ENCODE results near the gene GOLT1A.
A peak's percentile ranks its signal among the peaks of the same experiment; 100 is the strongest.

GOLT1A gene, protein sequence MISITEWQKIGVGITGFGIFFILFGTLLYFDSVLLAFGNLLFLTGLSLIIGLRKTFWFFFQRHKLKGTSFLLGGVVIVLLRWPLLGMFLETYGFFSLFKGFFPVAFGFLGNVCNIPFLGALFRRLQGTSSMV

DNA sequence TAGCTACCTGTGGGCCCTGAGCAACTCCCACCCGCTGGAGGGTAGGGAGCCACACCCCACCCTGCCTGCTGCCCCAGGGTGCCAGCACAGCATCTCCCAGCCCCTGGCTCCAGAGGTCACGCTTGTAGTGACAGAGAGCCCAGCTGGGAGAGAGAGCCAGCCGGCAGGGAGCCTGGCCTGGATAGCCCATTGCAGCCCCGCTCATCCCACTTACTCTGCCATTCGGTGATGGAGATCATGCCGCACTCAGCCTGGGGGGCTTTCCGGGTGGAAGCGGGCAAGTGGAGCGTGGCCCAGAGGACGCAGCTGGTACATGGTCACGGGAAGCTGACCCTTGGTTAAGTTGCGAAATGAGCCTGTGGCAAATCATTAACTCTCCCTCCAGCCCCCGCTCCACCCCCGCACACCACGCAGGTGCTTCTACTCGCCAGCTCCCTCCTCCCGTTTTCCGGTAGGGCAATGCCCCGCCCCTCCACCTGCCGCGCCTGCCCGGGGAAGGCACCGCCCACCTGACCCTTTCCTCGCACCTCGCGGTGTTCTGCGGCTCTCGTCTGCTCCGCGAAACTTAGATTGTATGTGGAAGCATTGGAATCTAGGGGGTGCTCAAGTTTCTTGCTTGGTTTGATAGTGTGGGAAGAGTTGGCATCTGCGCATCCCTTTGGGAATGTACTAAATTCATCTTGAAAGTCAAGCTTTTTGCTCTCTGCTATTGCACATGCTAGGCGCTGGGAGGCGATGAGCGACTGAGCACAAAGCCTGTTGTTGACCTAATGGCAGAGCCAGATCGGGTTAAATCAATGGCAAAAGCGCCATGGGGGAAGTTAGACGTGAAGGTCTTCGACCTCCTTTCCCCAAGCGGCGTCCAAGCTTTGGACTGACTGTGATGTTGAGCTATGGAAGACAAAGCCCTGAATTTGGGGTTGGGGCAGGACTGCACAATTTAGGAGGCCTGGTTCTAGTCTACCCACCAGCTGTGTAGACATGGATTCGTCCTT is at the start of gene GOLT1A:
Gene GOLT1A (minus strand): TSS at position 321 of the 995 bp plus-strand sequence. CDS start 82 bp downstream, at position 239.
- peak; percentile 57 for DNase-seq

DNA sequence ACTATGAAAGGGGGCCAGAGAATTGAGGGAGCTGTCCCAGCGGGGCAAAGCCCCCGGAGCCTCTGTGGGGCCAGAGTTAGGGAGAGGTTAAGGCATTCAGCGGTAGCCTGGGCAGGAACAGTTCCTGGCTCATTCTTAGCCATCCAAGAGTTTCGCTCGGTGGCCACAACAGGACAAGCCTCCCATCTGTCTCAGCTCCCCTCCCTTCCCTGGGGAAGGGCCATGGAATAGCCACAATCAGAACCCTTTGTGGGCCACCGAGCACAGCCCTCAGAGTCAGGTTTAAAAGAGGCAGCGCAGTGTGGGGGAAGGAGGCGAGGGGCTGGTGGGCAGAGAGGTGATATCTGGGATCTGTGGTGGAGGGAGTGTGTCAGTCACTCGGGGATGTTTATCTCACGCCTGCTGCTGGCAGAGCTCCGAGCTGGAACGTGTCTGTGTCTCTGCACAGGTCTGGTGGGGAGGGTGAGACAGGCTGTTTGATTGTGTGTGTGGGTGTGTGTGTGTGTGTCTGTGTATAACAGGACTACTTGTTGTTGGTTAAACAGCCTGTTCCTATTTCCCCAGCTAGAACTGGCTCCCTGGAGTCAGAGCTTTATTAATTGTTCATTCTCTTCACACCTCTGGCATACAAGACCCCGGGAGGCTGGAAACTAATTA is 49.6 kb upstream of the GOLT1A start:
- no peak for DNase-seq

DNA sequence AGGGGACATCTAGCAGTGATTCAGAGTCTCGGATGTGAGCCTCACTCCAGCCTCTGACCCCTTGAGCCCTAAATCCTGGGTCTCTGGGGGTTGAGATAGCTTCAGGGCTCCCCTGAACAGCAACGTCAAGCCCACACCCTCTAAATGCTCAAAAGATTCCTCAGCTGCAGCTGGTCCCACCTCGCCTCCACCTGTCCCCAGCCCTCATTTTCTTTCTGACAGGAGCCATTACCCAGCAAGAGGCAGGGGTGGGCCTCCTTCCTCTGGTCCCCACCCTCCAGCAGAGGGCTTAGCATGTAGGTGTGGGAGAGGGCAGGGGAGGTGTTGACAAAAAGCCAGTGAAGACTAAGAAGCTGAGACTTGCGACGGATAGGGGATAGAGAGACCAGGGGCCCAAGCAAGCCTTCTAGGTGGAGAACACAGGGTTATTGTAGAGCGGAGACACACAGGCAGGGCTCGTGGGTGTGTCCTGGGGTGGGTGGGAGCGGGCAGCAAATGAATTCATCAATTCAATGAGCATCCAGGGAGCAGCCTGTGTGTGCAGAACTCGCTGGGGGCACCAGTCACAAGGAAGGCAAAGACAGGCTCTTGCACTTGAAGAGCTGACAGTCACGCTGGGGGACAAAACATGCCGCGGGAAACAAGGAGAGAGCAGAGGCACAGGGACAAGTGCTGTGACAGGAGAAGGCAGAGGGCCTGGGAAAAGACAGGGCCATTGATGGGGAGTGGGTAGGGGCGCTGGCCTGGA is 48.9 kb upstream of the GOLT1A start:
- DNase-seq: no peak

DNA sequence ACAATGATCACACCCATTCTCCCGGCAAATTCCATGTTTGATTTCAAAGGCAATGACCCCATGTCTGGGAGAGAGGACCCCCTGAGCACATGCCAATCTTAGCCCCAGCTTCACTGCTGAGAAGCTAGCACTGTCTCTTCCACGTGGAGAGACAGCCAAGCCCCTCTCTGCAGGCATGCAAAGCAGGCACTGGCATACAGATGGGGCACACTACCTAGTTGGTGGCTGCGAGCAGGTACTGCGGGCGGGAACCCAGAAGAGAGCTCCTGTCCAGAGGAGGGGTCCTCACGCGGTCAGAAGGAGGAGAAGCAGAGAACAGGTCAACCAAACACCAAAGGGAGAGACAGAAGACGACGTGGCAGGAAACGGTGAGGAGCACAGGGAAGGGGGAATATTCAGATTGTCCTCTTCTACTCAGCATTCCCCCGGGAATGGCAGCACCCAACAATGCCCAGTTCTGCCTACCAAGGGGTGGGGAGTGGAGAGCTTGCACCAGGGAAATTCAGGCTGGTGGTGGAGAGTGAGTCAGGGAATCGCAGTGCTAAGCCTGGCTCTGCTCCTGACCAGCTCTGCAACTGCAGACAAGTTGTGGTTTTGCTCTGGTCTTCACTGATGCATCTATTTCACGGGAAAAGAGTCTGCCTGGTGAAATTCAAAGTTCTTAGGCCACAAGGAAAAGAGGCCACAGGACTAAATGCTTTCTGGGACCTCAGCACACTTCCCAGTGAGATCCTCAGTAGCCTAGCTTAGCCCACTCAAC is 48.1 kb upstream of the GOLT1A start:
- DNase-seq: no peak

DNA sequence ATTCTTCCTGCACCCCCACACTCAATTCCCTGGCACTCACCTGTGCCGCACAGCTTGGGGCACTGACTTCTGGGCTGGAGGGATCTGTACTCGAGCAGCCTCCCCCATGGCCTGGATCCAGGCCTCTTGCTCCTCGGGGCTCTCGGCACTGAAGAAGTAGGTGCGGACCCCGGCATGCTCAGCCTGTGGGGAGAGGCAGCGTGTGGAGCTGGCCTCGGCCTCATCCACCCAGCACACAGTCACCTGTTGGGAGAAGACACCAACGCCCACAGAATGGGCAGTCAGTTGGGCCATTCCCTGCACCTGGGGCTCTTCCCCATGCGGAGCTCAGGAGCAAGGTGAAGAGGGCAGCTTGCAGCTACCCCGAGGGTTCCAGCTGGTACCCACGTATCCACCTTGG is 47.5 kb upstream of the GOLT1A start:
- DNase-seq: no peak

DNA sequence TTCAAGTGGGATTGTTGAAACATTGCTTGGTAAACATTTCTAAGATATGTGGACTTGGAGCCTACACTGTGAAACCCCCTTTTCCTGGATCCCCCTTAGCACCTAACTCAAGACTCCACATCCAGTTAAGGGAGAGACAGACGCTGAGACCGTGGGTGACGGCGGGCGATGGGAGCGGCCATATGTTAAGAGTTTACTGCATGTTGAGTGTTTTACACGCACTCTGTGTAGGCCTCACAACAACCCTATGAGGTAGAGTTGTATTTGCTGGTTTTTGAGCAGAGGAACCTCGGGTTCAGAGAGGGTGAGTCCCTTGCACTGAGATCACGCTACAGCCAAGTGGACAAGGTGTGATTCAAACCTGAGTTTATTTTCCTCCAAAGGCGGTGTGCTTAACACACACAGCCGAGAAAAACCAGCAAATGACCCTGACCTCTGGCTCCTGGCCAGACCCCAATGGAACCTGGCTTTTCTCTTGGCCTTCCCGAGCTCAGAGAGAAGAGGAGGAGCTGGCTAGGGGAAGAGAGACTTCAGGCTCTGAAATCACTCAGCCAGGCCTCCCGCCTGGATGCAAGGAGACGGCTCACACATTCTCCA is 46.9 kb upstream of the GOLT1A start:
- no peak for DNase-seq

DNA sequence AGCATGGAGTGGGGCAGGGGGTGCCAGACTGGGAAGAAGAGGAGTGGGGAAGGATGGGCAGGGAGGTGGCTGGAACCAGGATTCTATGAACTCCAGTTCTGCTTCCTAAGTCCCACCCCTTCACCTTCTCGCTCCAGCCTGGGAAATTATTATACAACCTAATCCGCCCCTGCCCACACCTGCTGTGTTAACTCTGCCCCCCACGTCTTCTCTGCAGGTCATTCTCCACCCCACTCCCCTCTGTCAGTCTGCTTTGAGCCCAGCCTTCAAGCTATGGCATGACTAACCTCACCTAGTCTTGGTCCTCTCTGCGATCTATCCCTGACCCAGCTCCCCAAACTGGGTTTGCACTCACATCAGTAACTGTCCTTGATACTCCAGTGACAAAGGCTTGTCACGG is 46.0 kb upstream of the GOLT1A start:
- no peak for DNase-seq

DNA sequence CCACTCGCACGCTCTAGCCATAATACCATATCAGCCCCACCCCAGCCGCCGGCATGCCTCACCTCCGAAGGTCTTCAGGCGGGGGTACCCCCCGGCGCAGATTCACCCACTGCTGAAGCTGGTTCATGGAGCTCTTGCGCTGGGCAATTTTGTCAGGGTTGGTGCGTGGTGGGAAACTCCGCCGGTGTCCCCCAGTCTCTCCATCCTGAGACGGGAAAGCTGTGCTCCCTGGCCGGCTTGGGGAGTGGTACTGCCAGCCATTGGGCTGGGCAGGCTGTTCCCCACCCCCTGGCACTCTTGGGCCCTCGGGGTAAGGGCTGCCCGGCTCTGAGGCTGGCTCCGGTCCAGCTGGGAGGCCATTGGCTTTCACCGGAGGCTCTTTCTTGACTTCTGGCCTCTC is 45.4 kb upstream of the GOLT1A start:
- DNase-seq: no peak

DNA sequence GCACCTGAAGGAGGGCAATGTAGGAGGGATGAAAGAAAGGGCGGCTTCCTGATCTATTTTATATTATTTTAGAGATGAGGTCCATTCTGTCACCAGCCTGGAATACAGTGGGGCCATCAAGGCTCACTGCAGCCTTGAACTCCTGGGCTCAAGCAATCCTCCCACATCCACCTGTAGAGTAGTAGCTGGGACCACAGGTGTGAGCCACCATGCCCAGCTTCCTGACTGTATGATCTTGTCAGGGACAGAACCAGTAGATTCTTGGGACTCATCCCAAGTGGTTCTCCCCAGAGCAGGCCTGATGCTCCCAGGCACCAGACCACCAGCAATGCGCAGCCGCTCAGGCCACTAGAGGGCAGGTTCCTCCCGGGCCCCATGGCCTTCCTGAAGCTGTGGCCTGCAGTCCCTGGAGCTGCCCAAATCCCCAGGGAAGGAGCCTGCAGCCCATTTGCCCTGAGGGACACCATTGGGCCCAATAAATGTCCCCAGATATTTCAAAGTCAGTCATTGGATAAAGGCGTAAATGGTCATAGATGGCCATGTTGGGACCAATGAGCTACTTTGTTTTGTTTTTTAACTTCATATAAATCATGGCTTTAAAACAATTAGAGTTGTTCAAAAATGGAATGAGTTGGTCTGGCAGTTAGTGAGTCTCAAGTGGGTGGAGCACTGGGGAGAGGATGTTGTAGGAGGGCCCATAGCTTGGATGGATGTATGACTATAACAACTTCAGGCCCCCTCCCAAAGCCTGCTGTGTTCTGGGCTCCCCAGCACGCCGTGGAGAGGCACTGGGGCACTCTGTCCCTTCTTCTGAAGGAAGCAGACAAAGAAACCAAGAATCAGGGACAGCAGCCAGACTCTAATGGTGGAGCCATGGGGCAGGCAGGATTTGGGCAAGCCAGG is 44.7 kb upstream of the GOLT1A start:
- DNase-seq: no peak

DNA sequence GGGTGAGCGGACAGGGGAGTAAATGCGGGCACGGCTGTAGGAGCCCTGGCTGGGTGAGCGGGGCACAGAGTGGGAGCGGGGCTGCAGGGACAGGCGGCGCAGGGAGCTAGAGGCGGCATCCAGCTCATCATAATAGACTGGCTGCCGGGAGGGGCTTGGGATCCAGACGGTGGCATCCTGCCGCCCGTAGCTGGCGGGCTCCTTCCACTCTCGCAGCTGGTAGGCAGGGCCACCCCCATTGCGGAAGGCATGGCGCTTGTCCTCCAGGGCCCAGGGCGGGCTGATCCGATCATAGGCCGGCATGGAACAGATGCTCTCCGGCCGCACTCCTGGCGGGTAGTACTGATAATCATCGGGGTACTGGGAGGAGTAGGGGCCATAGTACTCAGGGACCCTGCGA is 43.7 kb upstream of the GOLT1A start:
- no peak for DNase-seq

DNA sequence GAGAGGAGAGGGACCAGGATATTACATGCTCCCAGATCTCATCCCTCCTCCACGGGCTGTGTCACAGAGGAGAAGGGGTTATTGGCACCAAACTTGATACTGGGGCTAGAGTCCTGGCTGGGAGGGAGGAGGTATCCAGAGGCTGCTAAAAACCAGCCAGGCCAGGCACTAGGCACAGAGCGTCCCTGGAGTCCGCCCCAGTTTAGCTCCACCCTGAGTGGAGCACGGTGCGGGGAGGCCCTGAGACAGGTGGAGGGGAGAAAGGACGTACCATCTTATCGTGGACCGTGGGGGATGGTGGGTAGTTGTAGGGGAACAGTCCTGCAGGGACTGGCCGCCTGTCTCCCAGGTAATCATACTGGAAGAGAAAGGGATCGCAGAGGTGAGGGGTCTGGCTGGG is 42.7 kb upstream of the GOLT1A start:
- DNase-seq: no peak

DNA sequence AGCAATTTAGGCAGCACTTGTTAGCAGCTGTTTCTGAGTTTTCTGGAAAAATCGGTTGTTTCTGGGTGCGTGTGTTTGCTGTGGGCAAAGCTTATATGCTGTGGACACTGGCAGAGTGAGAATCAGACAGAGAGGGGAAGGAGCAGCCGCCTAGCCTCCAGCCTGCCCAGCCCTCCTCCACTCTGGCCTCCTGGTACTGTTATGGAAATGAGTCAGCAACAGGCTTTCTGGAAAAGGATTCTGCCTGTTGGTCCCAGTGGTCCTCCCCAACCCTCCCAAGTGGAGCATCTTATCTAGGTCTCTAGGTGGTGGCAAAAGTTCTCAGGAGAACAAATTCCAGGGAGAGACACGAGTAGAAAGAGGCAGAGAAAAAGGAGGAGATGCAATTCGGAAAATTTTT is 42.2 kb upstream of the GOLT1A start:
- no peak for DNase-seq

DNA sequence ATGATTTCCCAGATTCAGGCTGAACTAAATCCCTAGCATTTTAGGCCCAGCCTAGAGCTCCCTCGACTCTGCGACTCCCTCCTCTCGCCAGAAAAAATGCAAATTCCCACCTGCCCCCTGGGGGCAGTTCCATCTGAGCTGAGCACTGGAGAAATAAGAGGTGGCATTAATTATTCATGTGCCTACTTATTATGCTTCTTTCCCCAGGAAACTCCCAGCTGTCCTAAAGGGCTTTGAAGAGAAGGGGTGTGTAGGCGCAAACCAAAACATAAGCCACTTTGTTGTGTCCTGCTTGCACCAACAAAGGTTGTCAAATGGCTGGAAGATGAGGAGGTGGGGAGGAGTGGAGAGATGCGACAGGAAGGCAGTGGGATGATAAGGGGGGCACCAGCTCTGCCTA is 41.4 kb upstream of the GOLT1A start:
- DNase-seq: no peak

DNA sequence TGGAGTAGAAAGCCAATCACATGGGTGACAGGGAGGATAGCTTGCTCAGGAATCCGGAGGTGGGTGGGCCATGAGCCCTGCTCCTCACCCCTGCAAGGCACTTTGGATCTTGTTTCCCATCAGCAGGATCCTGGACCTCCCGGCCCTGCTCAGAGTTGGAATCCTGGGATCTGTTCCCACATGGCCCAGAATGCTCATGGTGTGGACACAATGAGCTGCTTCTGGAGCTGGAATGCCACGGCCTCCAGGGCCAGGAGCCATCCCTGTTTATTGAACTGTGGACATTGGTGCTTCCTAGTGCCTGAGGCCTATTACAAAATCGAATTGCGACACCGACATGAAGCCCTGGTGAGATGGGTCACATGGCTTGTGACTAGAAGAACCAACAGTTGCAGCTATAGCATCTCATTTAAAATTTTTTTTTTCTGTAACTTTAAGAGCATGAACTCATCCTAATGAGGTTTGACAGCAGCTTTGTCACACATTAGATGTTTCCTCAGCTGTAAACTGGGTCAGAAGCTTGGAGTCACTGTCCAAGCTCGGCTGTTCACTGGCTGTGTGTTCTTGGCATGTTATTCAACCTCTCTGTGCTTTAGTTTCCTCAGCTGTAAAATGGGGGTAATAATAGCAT is 40.4 kb upstream of the GOLT1A start:
- no peak for DNase-seq

DNA sequence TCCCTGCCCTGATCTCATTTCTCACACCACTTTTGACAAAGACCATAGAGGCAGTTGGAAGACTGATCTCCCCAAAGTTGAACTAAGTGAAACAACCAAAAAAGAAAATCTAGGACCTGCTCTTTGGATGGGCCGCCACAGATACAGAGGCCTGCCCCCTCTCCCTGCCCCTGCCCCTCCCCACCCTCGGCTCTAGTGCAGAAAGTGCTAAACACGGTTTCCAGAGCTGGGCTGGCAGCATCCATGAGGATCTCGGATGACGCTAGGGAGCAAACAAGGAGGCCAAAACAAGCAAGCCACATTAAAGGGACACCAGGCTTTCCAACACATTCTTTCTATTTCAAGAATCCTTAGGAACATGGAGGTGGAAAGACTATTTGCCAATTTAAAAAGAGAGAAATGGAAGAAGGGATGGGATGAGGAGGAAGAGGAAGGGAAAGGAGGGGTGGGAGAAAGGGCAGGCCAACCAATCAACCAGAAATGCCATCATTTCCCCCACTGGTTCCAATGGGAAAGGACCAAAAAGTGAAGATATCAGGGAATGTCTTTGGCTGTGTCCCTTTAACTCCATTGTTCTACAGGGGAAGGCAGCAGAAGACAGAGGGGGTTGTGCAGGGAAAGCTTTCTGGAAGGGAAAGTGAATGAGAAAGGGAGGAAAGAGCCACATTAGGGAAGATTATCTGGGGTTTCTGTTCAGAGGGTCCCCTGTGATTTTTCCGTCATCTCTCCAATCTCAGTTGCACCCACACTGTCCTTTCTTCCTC is 38.3 kb upstream of the GOLT1A start:
- no peak for DNase-seq

DNA sequence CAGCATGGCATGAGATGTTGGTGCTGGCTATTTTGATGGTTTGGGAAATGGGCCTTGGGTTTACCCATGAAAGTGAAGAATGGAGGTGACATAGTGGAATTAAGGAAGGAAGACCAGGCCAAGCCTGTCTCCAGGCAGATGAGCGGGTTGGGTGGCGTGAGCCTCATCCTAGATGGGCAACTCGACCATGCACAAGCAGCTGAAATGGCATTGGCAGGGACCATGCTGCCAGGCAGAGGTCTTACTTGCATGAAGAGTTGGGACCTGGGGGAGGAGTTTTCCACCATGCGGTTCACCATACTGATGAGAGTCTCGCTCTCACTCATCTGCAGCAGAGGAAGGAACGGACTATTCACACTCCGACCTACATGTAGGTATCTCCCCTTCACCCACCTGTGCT is 37.5 kb upstream of the GOLT1A start:
- DNase-seq: no peak

DNA sequence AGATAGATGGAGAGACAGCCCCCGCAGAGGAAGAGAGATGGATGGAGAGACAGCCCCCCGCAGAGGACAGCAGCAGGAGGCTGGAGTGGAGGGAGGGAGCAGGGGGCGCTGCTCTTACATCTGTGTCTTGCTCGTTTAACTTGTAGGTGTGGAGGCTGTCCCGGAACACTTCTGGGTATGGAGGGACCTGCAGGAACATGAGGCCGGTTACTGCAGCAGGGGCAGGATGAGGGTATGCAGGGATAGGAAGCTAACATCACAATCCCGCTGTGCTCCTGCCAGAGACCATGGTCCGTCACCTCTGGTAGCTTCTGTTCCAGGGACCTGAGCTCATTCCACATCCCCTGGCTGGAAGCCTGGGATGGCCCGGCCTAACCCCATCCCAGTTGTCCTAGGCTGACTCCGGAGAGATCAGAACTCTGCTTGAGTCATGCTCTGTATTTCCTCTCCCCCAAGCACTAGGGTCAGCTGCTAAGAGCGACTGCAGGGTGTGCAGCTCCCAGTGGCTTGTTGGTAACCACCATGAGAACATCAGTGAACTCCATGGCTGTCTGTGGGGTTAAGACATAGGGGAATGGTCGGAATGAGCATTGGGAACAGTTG is 36.7 kb upstream of the GOLT1A start:
- no peak for DNase-seq

DNA sequence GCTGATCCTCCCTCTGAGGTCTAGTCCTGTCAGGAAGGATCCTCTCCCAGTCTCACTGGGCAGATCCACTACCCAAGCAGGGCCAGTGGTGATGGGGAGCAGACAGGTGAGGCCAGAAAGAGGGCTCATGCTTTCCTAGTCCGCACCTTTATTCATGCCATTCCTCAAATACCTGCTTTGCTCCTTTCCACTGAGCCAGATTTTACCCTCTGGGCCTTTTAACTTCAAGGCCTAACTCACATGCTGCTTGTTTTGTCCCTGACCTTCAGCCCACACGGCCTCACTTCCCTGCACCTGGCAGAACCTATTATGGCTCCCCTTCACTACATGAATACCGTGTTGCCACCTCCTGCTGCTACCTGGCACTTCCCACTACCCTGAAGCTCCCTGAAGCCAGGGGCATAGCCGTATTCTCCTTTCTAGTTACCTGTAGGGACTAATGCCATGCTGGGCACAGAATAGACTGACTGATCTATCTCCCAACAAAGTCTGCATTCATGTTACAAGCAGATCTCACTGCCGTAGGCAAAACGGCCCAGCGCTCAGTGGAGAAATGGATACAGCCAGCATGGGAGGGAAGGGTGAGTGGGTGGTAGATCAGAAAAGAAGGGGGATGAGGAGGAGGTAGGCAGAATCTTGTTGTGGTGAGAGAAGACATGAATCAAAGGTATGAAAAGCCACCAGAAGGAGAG is 36.1 kb upstream of the GOLT1A start:
- DNase-seq: no peak

DNA sequence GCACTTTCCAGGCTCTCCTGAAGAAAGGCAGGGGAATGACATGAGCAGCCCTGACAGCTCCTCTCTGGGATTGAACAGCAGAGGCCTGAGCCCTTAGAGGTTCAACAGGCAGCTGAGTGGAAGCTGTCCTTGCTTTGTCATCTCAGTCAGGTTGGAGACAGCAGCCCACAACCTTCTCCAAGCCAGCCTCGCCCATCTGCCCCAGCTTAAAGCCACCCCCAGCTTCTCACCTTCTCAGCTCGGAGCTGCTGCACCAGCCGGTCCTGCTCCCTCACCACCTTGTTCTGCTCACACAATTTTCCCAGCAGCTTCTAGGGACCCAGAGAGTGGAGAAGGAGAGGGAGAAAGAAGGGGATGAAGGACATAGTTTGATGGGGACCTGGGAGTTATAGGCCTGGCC is 35.2 kb upstream of the GOLT1A start:
- DNase-seq: no peak

Data from NCI-H2029 (cell line).